C1 segment of cervical spinal cord (tissue), 14 donors: ENCODE results near the gene VPS35L.

Experiments
- DNase-seq, 14 donors: peaks; one replicate each; lab custom pipeline; 2025; lab: John Stamatoyannopoulos, UW

Gene VPS35L

GRCh38 chr16:19748389-19749168 lies 193.1 kb downstream of the VPS35L start:
- DNase-seq: no peak

GRCh38 chr16:19749571-19750080 lies 194.1 kb downstream of the VPS35L start:
- no peak for DNase-seq
